MCF 10A (cell line): Measurements from ENCODE around the gene GPR39. TPM values are rescaled to one million over a fixed set of nuclear protein-coding genes. Genes with fewer than 3 reads are reported as not detected.

Experiments used
- BruUV-seq: library from RNA; stranded (reverse); fragments of 400-500 nt; replicated peaks from 2 replicates; lab custom pipeline; 2021; lab: Mats Ljungman, UMichigan
- CTCF ChIA-PET: fragments of 300-600 bp; sonication (Branson Sonifier 250); formaldehyde crosslinking; extraction: SDS; loops from one replicate; lab custom pipeline; 2021; ENCODE audit warnings: antibody characterized with exemption, inconsistent platforms; lab: Yijun Ruan, JAX
- POLR2A ChIA-PET: fragments of 300-600, 350-650 bp; sonication (Branson Sonifier 250); formaldehyde crosslinking; extraction: SDS; loops from one replicate; lab custom pipeline; 2020; ENCODE audit warnings: antibody characterized with exemption, inconsistent platforms; lab: Yijun Ruan, JAX
- DNase-seq: peaks from one replicate; pipeline ENCODE4 v3.0.0-alpha.2; 2018; ENCODE audit not compliant: unreplicated experiment
- H3K27ac Mint-ChIP-seq: one replicate; pipeline ENCODE4 v1.8.0; 2022; ENCODE audit warnings: mild to moderate bottlenecking, low read depth, mixed read lengths; ENCODE audit not compliant: unreplicated experiment
- H3K27me3 Mint-ChIP-seq: one replicate; pipeline ENCODE4 v1.8.0; 2022; ENCODE audit warnings: mixed read lengths; ENCODE audit not compliant: insufficient read depth, unreplicated experiment
- H3K36me3 Mint-ChIP-seq: one replicate; pipeline ENCODE4 v1.8.0; 2022; ENCODE audit warnings: mild to moderate bottlenecking, moderate library complexity, mixed read lengths; ENCODE audit not compliant: insufficient read depth, unreplicated experiment
- H3K4me1 Mint-ChIP-seq: one replicate; pipeline ENCODE4 v1.8.0; 2022; ENCODE audit warnings: mixed read lengths; ENCODE audit not compliant: insufficient read depth, unreplicated experiment
- H3K4me3 Mint-ChIP-seq: one replicate; pipeline ENCODE4 v1.8.0; 2022; ENCODE audit warnings: mild to moderate bottlenecking, moderate library complexity, mixed read lengths; ENCODE audit not compliant: unreplicated experiment
- H3K9me3 Mint-ChIP-seq: one replicate; pipeline ENCODE4 v1.8.0; 2022; ENCODE audit warnings: mixed read lengths; ENCODE audit not compliant: unreplicated experiment
- CTCF ChIP-seq: fragments of 200-600 bp; IDR thresholded peaks from one replicate; pipeline ENCODE4 v1.8.0; 2022; ENCODE audit warnings: antibody characterized with exemption, mild to moderate bottlenecking; ENCODE audit not compliant: unreplicated experiment
- intact Hi-C: fragments of 100-400 bp; cut with micrococcal nuclease; formaldehyde crosslinking; loops from 2 replicates; pipeline ENCODE4 v1.14.1; 2022
- total RNA-seq: library from RNA; stranded (reverse); gene quantifications from 2 replicates; pipeline ENCODE4 v1.2.3, GENCODE V29; 2022

The GPR39 gene
- total RNA-seq, 1 experiment from 2014 or later: 7.2 TPM

- ChIA-PET CTCF (interaction anchor here (1.0 kb wide), 1 partner anchor 93 kb away, joined by 3 read pairs; no protein-coding TSS in a partner anchor), POLR2A (no interaction called here)
- intact Hi-C loops: no loop called here
- no peaks in the 10 kb centered on the region for H3K27me3 Mint-ChIP-seq
- H3K36me3 Mint-ChIP-seq: no peaks in the 10 kb centered on the region
- no peak for DNase-seq
- no peak overlapping the region for H3K4me3 Mint-ChIP-seq
- no peaks in the 10 kb centered on the region for H3K9me3 Mint-ChIP-seq
- TF ChIP-seq CTCF: no peak
- H3K4me1 Mint-ChIP-seq: no peaks in the 10 kb centered on the region
- H3K27ac Mint-ChIP-seq: no peak overlapping the region
- no TSS peak for BruUV-seq
Measured at GRCh38 chr2:132640116-132640515, 223.5 kb downstream of the GPR39 start.

- H3K27me3 Mint-ChIP-seq: no peaks in the 10 kb centered on the region
- H3K4me1 Mint-ChIP-seq: no peaks in the 10 kb centered on the region
- H3K27ac Mint-ChIP-seq: no peak overlapping the region
- H3K9me3 Mint-ChIP-seq: no peaks in the 10 kb centered on the region
- BruUV-seq: no TSS peak
- CTCF ChIA-PET: interaction anchor here (0.6 kb wide), 2 partner anchors 73 to 326 kb away, joined by 3 read pairs; no protein-coding TSS in a partner anchor
- no peak overlapping the region for H3K4me3 Mint-ChIP-seq
- intact Hi-C loops: no loop called here
- POLR2A ChIA-PET: no interaction called here
- DNase-seq: no peak
- peaks cover 5% of the 10 kb centered on the region for H3K36me3 Mint-ChIP-seq
- no peak for TF ChIP-seq CTCF
Measured at GRCh38 chr2:132641819-132642218, 225.2 kb downstream of the GPR39 start.

- CTCF ChIA-PET: interaction anchor here (0.6 kb wide), 2 partner anchors 74 to 325 kb away, joined by 3 read pairs; no protein-coding TSS in a partner anchor
- Mint-ChIP-seq H3K27me3 (no peaks in the 10 kb centered on the region), H3K9me3 (no peaks in the 10 kb centered on the region), H3K36me3 (peaks cover 5% of the 10 kb centered on the region), H3K27ac (no peak overlapping the region), H3K4me1 (no peaks in the 10 kb centered on the region), H3K4me3 (no peak overlapping the region)
- no peak for TF ChIP-seq CTCF
- BruUV-seq: no TSS peak
- no peak for DNase-seq
- POLR2A ChIA-PET: no interaction called here
- intact Hi-C loops: no loop called here
Measured at GRCh38 chr2:132642415-132642814, 225.8 kb downstream of the GPR39 start.

- Mint-ChIP-seq H3K9me3 (no peaks in the 10 kb centered on the region), H3K4me3 (no peak overlapping the region), H3K4me1 (no peaks in the 10 kb centered on the region), H3K36me3 (peaks cover 5% of the 10 kb centered on the region), H3K27ac (no peak overlapping the region), H3K27me3 (no peaks in the 10 kb centered on the region)
- DNase-seq: no peak
- no TSS peak for BruUV-seq
- ChIA-PET POLR2A (no interaction called here), CTCF (interaction anchor here (0.6 to 1.3 kb wide), 2 partner anchors 8 to 38 kb away, joined by 3 to 7 read pairs; no protein-coding TSS in a partner anchor)
- no peak for TF ChIP-seq CTCF
- intact Hi-C loops: no loop called here
Measured at GRCh38 chr2:132645176-132645575, 228.6 kb downstream of the GPR39 start.
